PC-9 (cell line): ENCODE results near the gene SSR1. TPM values are rescaled to one million over a fixed set of nuclear protein-coding genes. Genes with fewer than 3 reads are reported as not detected.

Experiments used
- BruUV-seq: library from RNA; stranded (reverse); fragments of 400-500 nt; replicated peaks from 2 replicates; lab custom pipeline; 2021; lab: Mats Ljungman, UMichigan
- CTCF ChIA-PET: fragments of 300-600 bp; sonication (Branson Sonifier 250); formaldehyde crosslinking; loops from one replicate; lab custom pipeline; 2022; ENCODE audit warnings: antibody characterized with exemption; lab: Charles Lee
- POLR2A ChIA-PET: fragments of 300-600 bp; sonication (Branson Sonifier 250); formaldehyde crosslinking; loops from one replicate; lab custom pipeline; 2022; ENCODE audit warnings: antibody characterized with exemption; ENCODE audit not compliant: unreplicated experiment; lab: Charles Lee
- DNase-seq, 2 experiments: peaks; one replicate each; pipeline versions ENCODE4 v3.0.0 to v3.0.0-alpha.2; 2015 to 2022; ENCODE audit warnings: mixed read lengths in 1 of 2
- H2AFZ ChIP-seq: fragments of 200-600 bp; sonication (generic); 2 replicates; pipeline ENCODE4 v1.8.1; 2017; ENCODE audit warnings: antibody characterized with exemption
- H3F3A ChIP-seq: fragments of 200-600 bp; sonication (generic); 2 replicates; pipeline ENCODE4 v1.8.1; 2017; ENCODE audit warnings: antibody characterized with exemption, mild to moderate bottlenecking, low read depth; ENCODE audit not compliant: insufficient read depth
- H3K27ac ChIP-seq: fragments of 200-600 bp; sonication (generic); 2 replicates; pipeline ENCODE4 v1.6.1; 2016; ENCODE audit warnings: mixed run types
- H3K27me3 ChIP-seq: fragments of 200-600 bp; sonication (generic); 2 replicates; pipeline ENCODE4 v1.6.1; 2016; ENCODE audit warnings: low read depth, mixed run types; ENCODE audit not compliant: insufficient read depth
- H3K36me3 ChIP-seq: fragments of 200-600 bp; sonication (generic); 2 replicates; pipeline ENCODE4 v1.6.1; 2016; ENCODE audit warnings: low read depth, mixed run types
- H3K4me1 ChIP-seq: fragments of 200-600 bp; sonication (generic); replicated peaks from 2 replicates; pipeline ENCODE4 v1.6.1; 2016; ENCODE audit warnings: mixed run types; ENCODE audit not compliant: insufficient read depth
- H3K4me2 ChIP-seq: fragments of 200-600 bp; sonication (generic); 2 replicates; pipeline ENCODE4 v1.6.1; 2017; ENCODE audit warnings: mixed run types
- H3K4me3 ChIP-seq: fragments of 200-600 bp; sonication (generic); 2 replicates; pipeline ENCODE4 v1.6.1; 2016; ENCODE audit warnings: mixed run types
- H3K79me2 ChIP-seq: fragments of 200-600 bp; sonication (generic); 2 replicates; pipeline ENCODE4 v1.6.1; 2017; ENCODE audit warnings: low read depth, mixed run types
- H3K9me2 ChIP-seq: fragments of 200-600 bp; sonication (generic); 2 replicates; pipeline ENCODE4 v1.8.1; 2017; ENCODE audit warnings: mild to moderate bottlenecking; ENCODE audit not compliant: insufficient read depth
- H3K9me3 ChIP-seq: fragments of 200-600 bp; sonication (generic); 2 replicates; pipeline ENCODE4 v1.8.1; 2016; ENCODE audit warnings: low read depth; ENCODE audit not compliant: insufficient read depth
- H4K20me1 ChIP-seq: fragments of 200-600 bp; sonication (generic); 2 replicates; pipeline ENCODE4 v1.8.1; 2017; ENCODE audit not compliant: insufficient read depth
- EZH2 ChIP-seq: fragments of 200-600 bp; sonication (generic); IDR thresholded peaks from 2 replicates; pipeline ENCODE4 v1.8.0; 2017; ENCODE audit warnings: antibody characterized with exemption, low read depth
- intact Hi-C: fragments of 100-400 bp; cut with micrococcal nuclease; formaldehyde crosslinking; loops from one replicate; pipeline ENCODE4 v1.10.0; 2022; ENCODE audit not compliant: unreplicated experiment
- total RNA-seq: library from RNA; stranded (reverse); gene quantifications from 2 replicates; pipeline ENCODE4 v1.2.3, GENCODE V29; 2021
- TF ChIP-seq, protein P1 (sequence below): fragments of 200-600 bp; sonication (generic); conservative IDR thresholded peaks from 2 replicates; pipeline ENCODE4 v1.6.1; 2017; ENCODE audit warnings: mixed run types, antibody characterized with exemption, mild to moderate bottlenecking, moderate library complexity

SSR1 gene
- total RNA-seq, 1 experiment from 2014 or later = 118 TPM

DNA sequence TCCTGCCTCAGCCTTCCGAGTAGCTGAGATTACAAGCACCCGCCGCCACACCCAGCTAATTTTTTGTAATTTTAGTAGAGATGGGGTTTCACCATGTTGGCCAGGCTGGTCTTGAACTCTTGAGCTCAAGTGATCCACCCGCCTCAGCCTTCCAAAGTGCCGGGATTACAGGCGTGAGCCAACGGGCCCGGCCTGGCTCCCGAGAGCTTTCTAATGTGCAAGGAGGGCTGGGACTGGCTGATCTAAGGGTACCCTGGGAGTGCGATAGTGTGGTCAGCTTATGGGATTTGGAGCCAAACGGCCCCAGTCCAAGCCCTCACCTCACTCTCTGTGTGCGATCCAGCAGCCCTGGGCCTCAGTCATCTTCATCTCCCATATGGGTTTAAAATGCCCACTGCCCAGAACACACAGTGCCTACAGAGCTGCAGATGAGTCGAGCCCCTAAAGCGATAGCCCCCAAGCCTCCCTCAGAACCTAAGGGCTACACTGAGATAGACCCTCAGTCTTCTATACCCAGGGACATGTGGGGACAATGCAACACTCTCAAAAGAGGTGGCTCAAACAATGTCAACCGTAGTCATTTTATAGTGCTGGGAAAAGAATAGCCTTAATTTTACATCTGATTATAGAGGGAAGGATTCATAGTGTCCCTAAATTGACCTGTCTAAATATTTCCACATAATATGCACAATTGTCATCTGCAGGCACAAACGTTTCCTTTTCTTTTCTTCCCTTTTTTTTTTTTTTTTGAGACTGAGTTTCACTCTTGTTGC is 50.1 kb downstream of the SSR1 start:
- Histone ChIP-seq H3K27me3 (no peaks in the 10 kb centered on the region), H3K36me3 (no peaks in the 10 kb centered on the region), H3K79me2 (no peaks in the 10 kb centered on the region), H3K9me2 (no peaks in the 10 kb centered on the region), H2AFZ (no peak overlapping the region), H3K27ac (no peak overlapping the region), H3K4me1 (peaks cover 12% of the 10 kb centered on the region), H3K4me3 (no peak overlapping the region), H4K20me1 (no peaks in the 10 kb centered on the region), H3F3A (peaks cover 3% of the 10 kb centered on the region; the same call in 1 of the 2 replicates), H3K4me2 (no peak overlapping the region), H3K9me3 (no peaks in the 10 kb centered on the region)
- ChIA-PET CTCF (interaction anchor here (0.6 kb wide), 1 partner anchor 588 kb away, joined by 3 read pairs; no protein-coding TSS in a partner anchor), POLR2A (interaction anchor here (0.6 kb wide), 2 partner anchors 550 to 992 kb away, joined by 3 to 4 read pairs; no protein-coding TSS in a partner anchor)
- no peak for DNase-seq
- TF ChIP-seq, protein P1, sequence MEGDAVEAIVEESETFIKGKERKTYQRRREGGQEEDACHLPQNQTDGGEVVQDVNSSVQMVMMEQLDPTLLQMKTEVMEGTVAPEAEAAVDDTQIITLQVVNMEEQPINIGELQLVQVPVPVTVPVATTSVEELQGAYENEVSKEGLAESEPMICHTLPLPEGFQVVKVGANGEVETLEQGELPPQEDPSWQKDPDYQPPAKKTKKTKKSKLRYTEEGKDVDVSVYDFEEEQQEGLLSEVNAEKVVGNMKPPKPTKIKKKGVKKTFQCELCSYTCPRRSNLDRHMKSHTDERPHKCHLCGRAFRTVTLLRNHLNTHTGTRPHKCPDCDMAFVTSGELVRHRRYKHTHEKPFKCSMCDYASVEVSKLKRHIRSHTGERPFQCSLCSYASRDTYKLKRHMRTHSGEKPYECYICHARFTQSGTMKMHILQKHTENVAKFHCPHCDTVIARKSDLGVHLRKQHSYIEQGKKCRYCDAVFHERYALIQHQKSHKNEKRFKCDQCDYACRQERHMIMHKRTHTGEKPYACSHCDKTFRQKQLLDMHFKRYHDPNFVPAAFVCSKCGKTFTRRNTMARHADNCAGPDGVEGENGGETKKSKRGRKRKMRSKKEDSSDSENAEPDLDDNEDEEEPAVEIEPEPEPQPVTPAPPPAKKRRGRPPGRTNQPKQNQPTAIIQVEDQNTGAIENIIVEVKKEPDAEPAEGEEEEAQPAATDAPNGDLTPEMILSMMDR = no peak
- TF ChIP-seq EZH2 = no peak
- intact Hi-C loops = loop anchor here (10.0 kb wide), 1 partner anchor 802 kb away; the partner anchor contains the start of gene BLOC1S5
- no TSS peak for BruUV-seq

DNA sequence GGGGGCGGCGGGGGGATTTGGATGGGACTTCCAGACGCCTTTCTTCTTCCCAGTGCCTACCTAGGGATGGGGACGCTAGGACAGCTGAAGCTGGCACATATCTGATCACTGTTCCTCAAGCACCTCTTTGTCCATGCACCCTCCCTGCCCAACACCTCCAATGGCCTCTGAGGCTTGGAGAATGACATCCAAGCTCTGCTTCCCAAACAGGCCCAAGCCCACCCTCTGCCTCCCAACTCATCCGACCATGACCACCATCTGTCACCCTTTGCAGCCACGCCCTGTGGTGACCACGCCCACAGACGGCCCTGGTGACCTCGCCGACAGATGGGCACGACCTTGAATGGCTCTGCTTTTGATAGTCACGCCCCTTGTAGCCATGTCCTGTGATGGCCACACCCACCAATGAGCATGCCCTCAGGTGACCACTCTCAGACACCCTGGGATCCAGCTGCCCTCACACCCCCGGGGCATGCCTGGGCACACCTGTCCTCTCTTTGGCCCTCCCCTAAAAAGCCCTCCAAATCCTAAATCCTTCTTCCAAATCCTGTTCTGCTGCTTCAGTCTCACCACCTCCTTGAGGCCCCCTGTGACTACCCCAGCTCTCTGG is 51.0 kb downstream of the SSR1 start:
- no peaks in the 10 kb centered on the region for H4K20me1 ChIP-seq
- H3K27me3 ChIP-seq = no peaks in the 10 kb centered on the region
- DNase-seq = peak in 1 of 2 experiments; percentile 39
- TF ChIP-seq, protein P1 = no peak
- TF ChIP-seq EZH2 = no peak
- no TSS peak for BruUV-seq
- H3K4me1 ChIP-seq = peaks cover 7% of the 10 kb centered on the region
- H2AFZ ChIP-seq = peak overlapping the region; percentile 93
- no peaks in the 10 kb centered on the region for H3K79me2 ChIP-seq
- peak overlapping the region; percentile 85 for H3K4me2 ChIP-seq
- H3F3A ChIP-seq = no peaks in the 10 kb centered on the region
- POLR2A ChIA-PET = interaction anchor here (0.6 to 0.7 kb wide), 3 partner anchors 550 to 1160 kb away, joined by 3 to 4 read pairs (median 3); no protein-coding TSS in a partner anchor
- H3K36me3 ChIP-seq = no peaks in the 10 kb centered on the region
- no peaks in the 10 kb centered on the region for H3K9me3 ChIP-seq
- H3K9me2 ChIP-seq = no peaks in the 10 kb centered on the region
- H3K4me3 ChIP-seq = peak overlapping the region; percentile 62; the same call in 1 of the 2 replicates
- CTCF ChIA-PET = interaction anchor here (0.5 to 0.6 kb wide), 2 partner anchors 538 to 565 kb away, joined by 3 read pairs; no protein-coding TSS in a partner anchor
- no peak overlapping the region for H3K27ac ChIP-seq
- intact Hi-C loops = loop anchor here (10.0 kb wide), 1 partner anchor 803 kb away; the partner anchor contains the start of gene BLOC1S5
